Measurements from ENCODE around the gene AP3M1.

GRCh38 chr10:74079028-74079935, 71.3 kb downstream of the AP3M1 start:
- no peak for TF ChIP-seq CTCF (IDR thresholded peaks at IDR 0.05)
- no peak for TF ChIP-seq POLR2A (IDR thresholded peaks at IDR 0.05)

All from thyroid gland (tissue), 4 donors.